Measurements from ENCODE around the gene SLC25A29.

- TF ChIP-seq ZNF274 (IDR thresholded peaks at IDR 0.05; ENCODE audit: low read depth, low read length) (no peak), YY1 (IDR thresholded peaks at IDR 0.05; ENCODE audit: insufficient read depth, insufficient read length) (no peak), SUZ12 (IDR thresholded peaks at IDR 0.05; ENCODE audit: extremely low read depth, insufficient read depth, insufficient read length) (no peak)
Observed at GRCh38 chr14:100295376-100296105, 10.7 kb downstream of the SLC25A29 start.
